Fibroblast of upper back skin (primary cell): ENCODE measurements around the gene CAMTA1.

Source experiments
- DNase-seq: peaks from one replicate; pipeline ENCODE4 v3.0.0-alpha.2; 2013

The CAMTA1 gene

GRCh38 chr1:7613851-7614205, 828.6 kb downstream of the CAMTA1 start:
- DNase-seq: no peak

DNA sequence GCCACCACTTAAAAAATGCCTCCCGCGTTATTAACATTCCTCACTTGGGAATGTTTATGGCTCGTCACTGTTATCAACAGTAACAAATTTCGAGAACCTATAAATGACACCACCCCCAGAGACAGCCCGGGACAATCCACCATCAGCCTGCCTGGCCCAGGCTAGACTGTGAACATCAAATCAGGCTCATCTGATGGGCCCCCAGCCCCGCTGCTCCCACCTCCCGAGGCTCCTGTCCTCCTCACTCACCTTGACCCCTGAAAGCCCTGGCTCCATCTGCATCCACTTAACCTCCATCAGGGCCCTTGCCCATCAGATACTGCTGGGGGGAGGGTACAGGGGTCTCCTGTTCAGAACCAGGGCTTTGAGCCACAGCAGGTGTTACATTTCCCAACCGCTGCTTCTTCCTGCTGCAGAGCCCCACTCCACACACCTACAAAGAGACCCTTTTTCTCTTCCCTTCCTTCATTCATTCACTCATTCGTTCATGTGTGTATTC, 829.4 kb downstream of the CAMTA1 start:
- DNase-seq: no peak

- DNase-seq: no peak
These were observed 829.9 kb downstream of the CAMTA1 start for GRCh38 chr1:7615138-7615537.

DNA sequence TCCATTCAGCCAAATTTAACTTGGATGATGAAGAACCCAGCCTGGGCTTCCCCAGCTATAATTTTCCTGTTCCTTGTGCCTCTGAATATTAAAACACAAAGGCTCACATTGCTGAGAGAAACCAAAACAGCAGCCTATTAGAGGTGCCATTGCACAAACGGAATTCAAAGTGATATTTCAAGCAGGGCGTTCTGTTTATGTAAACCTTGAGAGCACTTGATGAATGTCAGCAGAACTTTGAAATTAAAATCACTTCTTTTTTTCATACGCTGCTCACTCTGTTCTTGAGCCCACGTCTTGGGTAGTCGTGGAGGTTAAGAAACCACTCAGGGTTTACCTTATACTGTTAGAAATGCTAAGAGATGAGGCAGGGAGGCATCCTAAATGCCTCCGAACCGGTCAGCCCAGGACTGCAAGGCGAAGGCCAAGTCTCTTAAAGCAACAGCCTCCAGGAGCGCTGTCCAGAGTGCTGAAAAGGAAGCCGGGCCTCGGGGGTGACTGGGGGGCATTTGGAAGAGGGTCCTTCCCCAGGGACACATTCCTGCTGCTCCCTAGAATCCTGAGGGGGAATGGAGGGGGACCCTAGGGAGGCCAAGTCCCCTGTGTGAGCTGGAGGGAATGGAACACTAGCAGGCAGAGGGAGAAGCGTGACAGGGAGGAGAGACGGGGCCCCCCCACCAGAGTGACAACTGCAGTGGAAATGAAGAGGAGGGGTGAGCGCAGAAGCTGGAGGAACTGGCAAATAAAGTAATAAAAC, 831.0 kb downstream of the CAMTA1 start:
- peak; percentile 48 for DNase-seq

GRCh38 chr1:7616953-7617352, 831.7 kb downstream of the CAMTA1 start:
- DNase-seq: no peak

GRCh38 chr1:7617826-7618225, 832.6 kb downstream of the CAMTA1 start:
- no peak for DNase-seq

- DNase-seq: no peak
These were observed 834.9 kb downstream of the CAMTA1 start for GRCh38 chr1:7620196-7620595.

- DNase-seq: no peak
These were observed 836.3 kb downstream of the CAMTA1 start for GRCh38 chr1:7621334-7622219.

GRCh38 chr1:7623842-7624241, 838.6 kb downstream of the CAMTA1 start:
- DNase-seq: no peak

DNA sequence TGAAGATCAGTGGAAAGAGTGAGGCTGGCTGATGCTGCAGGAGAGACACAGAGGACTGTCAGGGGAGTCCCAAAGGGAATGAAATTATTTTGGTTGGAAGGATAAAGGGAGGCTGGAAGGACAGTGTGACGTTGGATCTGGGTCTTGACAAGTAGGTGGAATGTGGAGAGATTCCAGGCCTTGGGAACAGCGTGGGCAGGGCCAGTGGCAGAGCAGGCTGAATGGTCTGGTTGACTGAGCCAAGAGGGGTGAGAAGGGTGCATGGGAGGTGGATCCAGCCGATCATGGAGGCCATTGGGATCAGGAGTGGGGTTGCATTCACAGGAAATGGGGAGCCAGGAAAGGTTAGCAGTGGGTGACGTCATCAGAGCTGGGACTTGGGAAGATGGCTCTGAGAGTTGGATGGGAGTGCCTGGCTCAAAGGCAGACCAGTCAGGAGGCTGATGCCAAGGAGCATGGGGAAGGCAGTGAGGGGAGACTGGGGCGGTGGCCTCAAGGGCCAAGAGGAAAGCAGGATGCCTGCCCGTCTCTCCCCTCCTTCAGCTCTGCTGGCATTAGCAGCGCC, 839.6 kb downstream of the CAMTA1 start:
- DNase-seq: no peak

GRCh38 chr1:7625401-7625800, 840.1 kb downstream of the CAMTA1 start:
- DNase-seq: no peak

DNA sequence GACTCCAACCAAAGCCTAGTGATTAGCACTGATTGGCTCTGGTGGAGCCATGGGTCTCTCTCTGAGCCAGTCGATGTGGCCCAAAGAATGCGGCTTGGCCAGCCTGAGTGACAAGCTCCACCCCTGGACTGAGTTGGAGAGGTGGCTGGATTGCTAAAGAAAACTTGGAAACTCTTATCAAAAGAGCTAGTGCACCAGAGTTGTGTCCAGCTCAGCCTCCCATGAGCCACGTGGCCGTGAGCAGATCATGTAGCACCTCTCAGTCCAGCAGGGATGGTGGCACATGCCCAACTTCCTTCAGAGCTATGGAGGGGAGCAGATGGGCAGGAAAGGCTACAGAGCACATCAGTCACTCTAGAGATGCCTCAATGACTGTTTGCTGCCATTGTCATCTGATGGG, 843.0 kb downstream of the CAMTA1 start:
- no peak for DNase-seq

DNA sequence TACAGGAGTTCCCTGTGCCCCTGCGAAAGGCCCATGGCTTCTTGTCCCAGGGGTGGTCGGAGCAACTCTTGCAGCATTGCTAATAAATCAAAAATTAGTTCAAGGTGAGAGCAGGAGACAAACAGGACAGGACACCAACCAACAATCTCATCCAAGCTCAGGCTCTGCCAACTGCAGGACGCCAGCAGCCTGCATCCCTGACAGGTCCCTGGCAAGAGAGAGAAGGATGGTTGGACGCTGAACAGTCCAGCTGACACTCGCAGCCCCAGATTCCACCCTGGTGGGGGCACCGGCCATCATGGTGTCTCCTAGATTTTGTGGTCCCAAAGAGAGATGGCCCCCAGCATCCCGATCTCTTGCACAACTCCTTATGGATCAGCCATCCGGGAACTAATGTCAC, 843.8 kb downstream of the CAMTA1 start:
- DNase-seq: no peak

DNA sequence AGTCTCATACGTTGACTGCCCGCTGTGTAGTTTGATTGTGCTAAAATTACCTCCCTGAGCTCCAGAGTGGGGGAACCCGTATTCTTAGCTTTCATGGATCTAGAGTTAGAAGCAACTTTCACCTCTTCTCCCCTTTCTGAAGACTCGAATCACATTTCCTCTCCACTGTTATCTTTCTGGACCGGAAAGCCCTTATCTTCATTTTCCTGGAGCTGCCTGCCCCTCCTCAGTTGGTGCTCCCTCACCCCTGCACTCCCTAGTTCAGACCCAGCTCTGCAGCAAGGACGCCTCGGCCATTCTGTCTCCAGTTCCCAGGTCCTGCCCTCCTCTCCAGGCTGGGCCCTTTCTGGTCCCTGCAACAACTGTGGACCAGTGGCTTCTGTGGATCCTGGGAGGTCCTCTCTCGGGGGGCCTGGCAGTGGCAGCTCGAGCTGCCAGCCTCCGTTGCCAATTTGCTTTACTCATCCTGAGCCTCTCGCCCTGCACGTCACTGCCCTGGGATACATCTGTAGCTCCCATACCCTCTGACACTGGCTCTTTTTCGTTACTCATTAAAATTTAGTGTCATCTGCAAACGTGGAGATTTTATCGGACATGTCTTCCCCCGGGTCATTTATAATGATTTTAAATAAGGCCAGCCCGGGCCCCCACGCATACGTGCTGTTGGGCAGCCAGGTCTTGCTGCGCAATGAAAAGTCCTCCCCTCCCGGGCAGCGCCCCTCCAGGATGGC, 844.4 kb downstream of the CAMTA1 start:
- no peak for DNase-seq

GRCh38 chr1:7630378-7630777, 845.1 kb downstream of the CAMTA1 start:
- DNase-seq: no peak

DNA sequence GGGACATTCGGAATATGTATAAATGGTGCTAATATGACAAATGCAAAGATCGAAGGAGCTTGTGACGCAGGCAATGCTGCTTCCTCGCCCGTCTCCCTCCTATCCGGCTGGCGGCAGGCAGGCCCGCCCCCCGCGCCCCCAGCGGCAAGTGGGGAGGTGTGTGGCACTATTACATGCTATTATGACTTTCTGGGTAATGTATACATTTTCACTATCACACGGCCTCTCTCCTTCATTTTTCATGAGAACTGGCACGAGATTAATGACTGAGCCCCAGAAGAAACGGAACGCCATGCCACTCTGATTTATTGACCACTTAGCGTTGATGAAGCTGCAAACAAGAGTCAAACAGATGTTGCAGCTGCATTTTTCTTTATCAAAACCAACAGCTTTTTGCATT, 846.9 kb downstream of the CAMTA1 start:
- DNase-seq: no peak

- no peak for DNase-seq
These were observed 847.4 kb downstream of the CAMTA1 start for GRCh38 chr1:7632681-7633080.

DNA sequence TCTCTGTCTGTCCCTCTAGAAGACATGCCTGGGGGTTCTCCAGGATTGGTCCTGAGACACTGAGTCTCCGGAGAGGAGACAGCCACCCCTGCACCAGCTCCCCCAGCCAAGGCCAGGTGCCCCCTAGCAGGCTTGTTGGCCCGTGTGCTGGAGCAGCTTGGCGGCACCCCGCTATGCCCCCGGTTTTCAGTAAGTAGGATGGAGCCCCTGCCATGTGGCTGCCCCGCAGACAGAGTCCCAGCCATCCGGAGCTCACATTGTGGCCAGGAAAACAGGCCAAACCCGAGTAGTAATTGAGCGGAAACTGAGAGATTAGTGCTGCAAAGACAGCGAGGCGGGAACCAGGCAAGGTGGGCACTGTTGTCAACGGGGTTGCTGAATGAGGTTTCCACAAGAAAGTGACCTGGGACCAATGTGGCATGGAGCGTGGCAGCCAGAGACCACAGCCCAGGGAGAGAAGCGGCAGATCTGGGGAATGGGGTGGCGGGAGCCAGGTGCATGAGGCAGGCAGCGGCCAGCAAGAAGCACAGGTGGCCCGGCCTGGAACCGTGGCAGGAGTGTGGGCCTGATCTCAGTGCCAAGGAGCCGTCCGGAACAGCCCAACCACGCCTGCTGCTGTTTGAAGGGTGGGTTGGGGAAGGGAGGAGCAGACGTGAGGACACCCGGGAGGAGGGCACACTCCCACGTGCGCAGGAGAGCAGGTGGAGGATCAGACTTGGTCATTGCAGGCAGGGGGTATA, 848.4 kb downstream of the CAMTA1 start:
- no peak for DNase-seq

GRCh38 chr1:7634546-7635240, 849.4 kb downstream of the CAMTA1 start:
- DNase-seq: no peak

DNA sequence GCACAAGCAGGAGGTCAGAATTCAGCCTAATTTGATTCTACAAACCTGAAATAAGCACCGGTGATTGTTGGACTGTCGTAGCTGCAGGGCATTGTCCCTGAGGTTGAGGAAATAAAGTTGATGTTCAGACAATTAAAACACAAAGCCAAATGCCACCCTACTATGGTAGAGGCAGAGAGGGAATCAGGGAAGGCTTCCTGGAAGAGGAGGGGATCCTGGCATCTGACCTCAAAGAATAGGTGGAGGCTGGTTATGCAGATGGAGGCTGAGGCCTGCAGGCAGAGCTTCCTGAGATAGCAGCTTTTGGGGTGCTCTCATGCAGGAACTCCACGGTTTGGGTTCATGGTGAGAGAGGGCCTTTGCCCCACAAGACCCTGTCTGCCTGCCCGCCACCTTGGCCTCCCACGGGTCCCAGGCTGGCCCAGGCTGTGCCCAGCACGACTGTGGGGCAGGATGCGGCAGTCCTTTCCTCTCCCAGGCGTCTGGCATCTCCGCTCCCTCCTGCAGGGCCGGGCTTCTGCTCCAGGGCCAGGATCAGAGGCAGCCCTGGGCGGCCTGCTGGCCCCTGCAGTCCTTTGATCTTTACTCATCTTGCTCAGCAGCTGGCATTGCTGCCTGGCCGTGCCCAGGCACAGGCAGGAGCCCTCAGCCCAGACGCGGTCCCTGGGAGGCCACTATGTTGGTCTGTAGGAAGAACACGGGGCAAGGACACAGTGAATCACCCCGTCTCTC, 851.7 kb downstream of the CAMTA1 start:
- DNase-seq: no peak

- DNase-seq: no peak
These were observed 852.8 kb downstream of the CAMTA1 start for GRCh38 chr1:7638078-7638477.
